ENCODE data around the gene POU2F2. TPM values are rescaled to one million over a fixed set of nuclear protein-coding genes. Genes with fewer than 3 reads are reported as not detected.
"Not testable (repeated sequence)": the region's sequence is repeated elsewhere in the genome, so short reads cannot be mapped to it uniquely, and the experiment has no call there.

Gene POU2F2
- total RNA-seq, 1 donor: 0.18 TPM

GRCh38 chr19:42105368-42105767 lies 26.9 kb downstream of the POU2F2 start:
- no peak for DNase-seq (ENCODE audit: low read depth)
- TF ChIP-seq CTCF (IDR thresholded peaks at IDR 0.05; ENCODE audit: insufficient read depth, low read length): no peak
- H3K4me3 ChIP-seq (ENCODE audit: low read depth, low read length): no peak overlapping the region

GRCh38 chr19:42102877-42103276 lies 29.4 kb downstream of the POU2F2 start:
- no peak for DNase-seq (ENCODE audit: low read depth)
- H3K4me3 ChIP-seq (ENCODE audit: low read depth, low read length): no peak overlapping the region
- no peak for TF ChIP-seq CTCF (IDR thresholded peaks at IDR 0.05; ENCODE audit: insufficient read depth, low read length)

- DNase-seq (ENCODE audit: low read depth): not testable (repeated sequence)
Observed at GRCh38 chr19:42100241-42100640, 32.0 kb downstream of the POU2F2 start.

GRCh38 chr19:42099336-42099925 lies 32.8 kb downstream of the POU2F2 start:
- DNase-seq (ENCODE audit: low read depth): no peak
- no peak overlapping the region for H3K4me3 ChIP-seq (ENCODE audit: low read depth, low read length)
- TF ChIP-seq CTCF (IDR thresholded peaks at IDR 0.05; ENCODE audit: insufficient read depth, low read length): no peak

More at GRCh38 chr19:42100241-42100640, 32.0 kb downstream of the POU2F2 start:
- H3K4me3 ChIP-seq (ENCODE audit: low read depth, low read length): not testable (repeated sequence)

GRCh38 chr19:42098781-42099180 lies 33.5 kb downstream of the POU2F2 start:
- TF ChIP-seq CTCF (IDR thresholded peaks at IDR 0.05; ENCODE audit: insufficient read depth, low read length): no peak
- DNase-seq (ENCODE audit: low read depth): no peak
- no peak overlapping the region for H3K4me3 ChIP-seq (ENCODE audit: low read depth, low read length)

GRCh38 chr19:42097461-42097860 lies 34.8 kb downstream of the POU2F2 start:
- TF ChIP-seq CTCF (IDR thresholded peaks at IDR 0.05; ENCODE audit: insufficient read depth, low read length): no peak
- H3K4me3 ChIP-seq (ENCODE audit: low read depth, low read length): no peak overlapping the region
- DNase-seq (ENCODE audit: low read depth): no peak

- H3K4me3 ChIP-seq (ENCODE audit: low read depth, low read length): no peak overlapping the region
- no peak for TF ChIP-seq CTCF (IDR thresholded peaks at IDR 0.05; ENCODE audit: insufficient read depth, low read length)
- no peak for DNase-seq (ENCODE audit: low read depth)
Observed at GRCh38 chr19:42096255-42096837, 35.9 kb downstream of the POU2F2 start.
